Rectal smooth muscle tissue (tissue), 1 donor: ENCODE data around the gene DNAJB6.
"Not testable (repeated sequence)": the region's sequence is repeated elsewhere in the genome, so short reads cannot be mapped to it uniquely, and the experiment has no call there.

Source experiments
- H3K27ac ChIP-seq: one replicate; pipeline ENCODE4 v1.7.0; 2013; ENCODE audit warnings: low read depth, low read length, inconsistent platforms
- H3K27me3 ChIP-seq: one replicate; pipeline ENCODE4 v1.7.0; 2013; ENCODE audit warnings: low read length; ENCODE audit not compliant: control insufficient read depth, insufficient read depth
- H3K36me3 ChIP-seq: one replicate; pipeline ENCODE4 v1.7.0; 2013; ENCODE audit warnings: low read length; ENCODE audit not compliant: control insufficient read depth, insufficient read depth
- H3K4me1 ChIP-seq: one replicate; pipeline ENCODE4 v1.7.0; 2013; ENCODE audit warnings: low read length; ENCODE audit not compliant: control insufficient read depth, insufficient read depth
- H3K4me3 ChIP-seq: one replicate; pipeline ENCODE4 v1.7.0; 2013; ENCODE audit warnings: low read length
- H3K9ac ChIP-seq: one replicate; pipeline ENCODE4 v1.7.0; 2013; ENCODE audit warnings: low read length

DNAJB6 gene

GRCh38 chr7:157306846-157307838 lies 29.7 kb upstream of the DNAJB6 start:
- Histone ChIP-seq H3K9ac (no peak overlapping the region), H3K27me3 (no peaks in the 10 kb centered on the region), H3K36me3 (no peaks in the 10 kb centered on the region), H3K4me1 (peaks cover 4% of the 10 kb centered on the region), H3K27ac (no peak overlapping the region), H3K4me3 (no peak overlapping the region)

GRCh38 chr7:157309988-157310668 lies 26.7 kb upstream of the DNAJB6 start:
- H3K9ac ChIP-seq, result no peak overlapping the region
- H3K36me3 ChIP-seq, result no peaks in the 10 kb centered on the region
- H3K27ac ChIP-seq, result no peak overlapping the region
- H3K4me1 ChIP-seq, result peaks cover 4% of the 10 kb centered on the region
- no peak overlapping the region for H3K4me3 ChIP-seq
- H3K27me3 ChIP-seq, result no peaks in the 10 kb centered on the region

GRCh38 chr7:157310676-157311185 lies 26.1 kb upstream of the DNAJB6 start:
- Histone ChIP-seq H3K4me3 (no peak overlapping the region), H3K36me3 (no peaks in the 10 kb centered on the region), H3K9ac (no peak overlapping the region), H3K27ac (no peak overlapping the region), H3K27me3 (no peaks in the 10 kb centered on the region), H3K4me1 (peaks cover 4% of the 10 kb centered on the region)

GRCh38 chr7:157312941-157313340 lies 23.9 kb upstream of the DNAJB6 start:
- peaks cover 4% of the 10 kb centered on the region for H3K4me1 ChIP-seq
- H3K4me3 ChIP-seq, result no peak overlapping the region
- H3K27ac ChIP-seq, result no peak overlapping the region
- no peaks in the 10 kb centered on the region for H3K36me3 ChIP-seq
- H3K27me3 ChIP-seq, result no peaks in the 10 kb centered on the region
- no peak overlapping the region for H3K9ac ChIP-seq

GRCh38 chr7:157313645-157314044 lies 23.2 kb upstream of the DNAJB6 start:
- no peak overlapping the region for H3K9ac ChIP-seq
- H3K4me3 ChIP-seq, result no peak overlapping the region
- H3K27me3 ChIP-seq, result no peaks in the 10 kb centered on the region
- peaks cover 4% of the 10 kb centered on the region for H3K4me1 ChIP-seq
- H3K27ac ChIP-seq, result no peak overlapping the region
- no peaks in the 10 kb centered on the region for H3K36me3 ChIP-seq

GRCh38 chr7:157318015-157318706 lies 18.6 kb upstream of the DNAJB6 start:
- H3K9ac ChIP-seq, result no peak overlapping the region
- H3K36me3 ChIP-seq, result no peaks in the 10 kb centered on the region
- no peak overlapping the region for H3K27ac ChIP-seq
- H3K4me3 ChIP-seq, result no peak overlapping the region
- no peaks in the 10 kb centered on the region for H3K4me1 ChIP-seq
- H3K27me3 ChIP-seq, result no peaks in the 10 kb centered on the region

- no peak overlapping the region for H3K27ac ChIP-seq
Observed at GRCh38 chr7:157320608-157320980, 16.2 kb upstream of the DNAJB6 start.

GRCh38 chr7:157323401-157323800 lies 13.4 kb upstream of the DNAJB6 start:
- no peak overlapping the region for H3K9ac ChIP-seq
- no peak overlapping the region for H3K4me3 ChIP-seq
- H3K36me3 ChIP-seq, result no peaks in the 10 kb centered on the region
- H3K27me3 ChIP-seq, result no peaks in the 10 kb centered on the region
- no peak overlapping the region for H3K27ac ChIP-seq
- H3K4me1 ChIP-seq, result no peaks in the 10 kb centered on the region

More at GRCh38 chr7:157320608-157320980, 16.2 kb upstream of the DNAJB6 start:
- Histone ChIP-seq H3K27me3 (no peaks in the 10 kb centered on the region), H3K4me1 (no peaks in the 10 kb centered on the region), H3K9ac (no peak overlapping the region), H3K4me3 (no peak overlapping the region), H3K36me3 (no peaks in the 10 kb centered on the region)

GRCh38 chr7:157329447-157329846 lies 7.4 kb upstream of the DNAJB6 start:
- no peaks in the 10 kb centered on the region for H3K27me3 ChIP-seq
- H3K4me1 ChIP-seq, result no peaks in the 10 kb centered on the region
- no peak overlapping the region for H3K27ac ChIP-seq
- H3K36me3 ChIP-seq, result no peaks in the 10 kb centered on the region
- no peak overlapping the region for H3K9ac ChIP-seq
- H3K4me3 ChIP-seq, result no peak overlapping the region

- not testable (repeated sequence) for H3K36me3 ChIP-seq, H3K4me3 ChIP-seq, H3K4me1 ChIP-seq
Observed at GRCh38 chr7:157330567-157330966, 6.2 kb upstream of the DNAJB6 start.

GRCh38 chr7:157331049-157331448 lies 5.8 kb upstream of the DNAJB6 start:
- not testable (repeated sequence) for H3K27me3 ChIP-seq, H3K4me1 ChIP-seq, H3K4me3 ChIP-seq, H3K36me3 ChIP-seq, H3K27ac ChIP-seq, H3K9ac ChIP-seq

More at GRCh38 chr7:157330567-157330966, 6.2 kb upstream of the DNAJB6 start:
- not testable (repeated sequence) for H3K27ac ChIP-seq, H3K27me3 ChIP-seq, H3K9ac ChIP-seq

GRCh38 chr7:157335236-157335635 lies 1.6 kb upstream of the DNAJB6 start:
- Histone ChIP-seq H3K27ac (no peak overlapping the region), H3K36me3 (no peaks in the 10 kb centered on the region), H3K4me1 (peaks cover 14% of the 10 kb centered on the region)

More at GRCh38 chr7:157335236-157335635, 1.6 kb upstream of the DNAJB6 start:
- no peak overlapping the region for H3K4me3 ChIP-seq
- H3K9ac ChIP-seq, result no peak overlapping the region
- no peaks in the 10 kb centered on the region for H3K27me3 ChIP-seq
